Natural killer cell (primary cell): ENCODE measurements around the gene SLC20A1. TPM values are rescaled to one million over a fixed set of nuclear protein-coding genes. Genes with fewer than 3 reads are reported as not detected.

Experiments used
- ATAC-seq, 3 donors: fragments of 150-1000 bp in 2 of 3; fragments of 200-7000 bp in 1 of 3; cut with Tn5 transposase; 1 replicate in 1 of 3; 2 replicates in 2 of 3; pipeline ENCODE4 v1.10.0; 2021; ENCODE audit warnings: mild to moderate bottlenecking in 2 of 3, moderate library complexity in 2 of 3
- DNase-seq, 2 donors: peaks; one replicate each; pipeline versions ENCODE4 v3.0.0 to v3.0.0-alpha.2; 2013 to 2021; ENCODE audit warnings: mixed read lengths in 1 of 2
- H3K27ac ChIP-seq: one replicate; pipeline ENCODE4 v1.5.1; 2013; ENCODE audit warnings: mild to moderate bottlenecking, low read length
- H3K27me3 ChIP-seq: one replicate; pipeline ENCODE4 v1.6.1; 2013; ENCODE audit warnings: low read length; ENCODE audit not compliant: control insufficient read depth, insufficient read depth
- H3K36me3 ChIP-seq: one replicate; pipeline ENCODE4 v1.6.1; 2013; ENCODE audit warnings: low read length; ENCODE audit not compliant: control insufficient read depth, insufficient read depth
- H3K4me1 ChIP-seq: one replicate; pipeline ENCODE4 v1.6.1; 2013; ENCODE audit warnings: low read length; ENCODE audit not compliant: control insufficient read depth, insufficient read depth
- H3K4me3 ChIP-seq: one replicate; pipeline ENCODE4 v1.5.1; 2013; ENCODE audit warnings: low read length
- H3K9me3 ChIP-seq: one replicate; pipeline ENCODE4 v1.6.1; 2013; ENCODE audit warnings: low read length; ENCODE audit not compliant: control insufficient read depth, insufficient read depth
- H3K27ac Mint-ChIP-seq, 2 donors: one replicate each; pipeline ENCODE4 v1.8.0; 2022; ENCODE audit warnings: mild to moderate bottlenecking in 2 of 2, mixed read lengths in 2 of 2, moderate library complexity in 1 of 2
- H3K27me3 Mint-ChIP-seq, 2 donors: one replicate each; pipeline ENCODE4 v1.8.0; 2022; ENCODE audit warnings: low read depth in 2 of 2, mixed read lengths in 2 of 2
- H3K36me3 Mint-ChIP-seq: one replicate; pipeline ENCODE4 v1.8.0; 2022; ENCODE audit warnings: mixed read lengths
- H3K4me1 Mint-ChIP-seq, 2 donors: one replicate each; pipeline ENCODE4 v1.8.0; 2022; ENCODE audit warnings: mixed read lengths in 2 of 2
- H3K4me3 Mint-ChIP-seq: one replicate; pipeline ENCODE4 v1.8.0; 2022; ENCODE audit warnings: mild to moderate bottlenecking, moderate library complexity, mixed read lengths
- H3K9me3 Mint-ChIP-seq, 2 donors: one replicate each; pipeline ENCODE4 v1.8.0; 2022; ENCODE audit warnings: mixed read lengths in 2 of 2
- CTCF ChIP-seq: fragments of 200-600 bp; IDR thresholded peaks from one replicate; pipeline ENCODE4 v1.8.0; 2022; ENCODE audit warnings: antibody characterized with exemption
- WGBS: methylation state at CpG from one replicate; pipeline ENCODE4 v1.1.7; 2013; ENCODE audit warnings: missing lambda C conversion rate; ENCODE audit not compliant: insufficient coverage; 5-methylcytosine and 5-hydroxymethylcytosine counted together
- intact Hi-C: fragments of 100-400 bp; cut with micrococcal nuclease; formaldehyde crosslinking; loops from one replicate; pipeline ENCODE4 v1.14.2; 2022
- total RNA-seq, 4 donors: library from RNA; stranded (reverse); fragments of 120-200 nt in 1 of 4; gene quantifications; one replicate each; pipeline versions ENCODE4 v1.2.3 to v1.2.4, GENCODE V29; 2013 to 2022

SLC20A1 gene
- total RNA-seq, 3 donors from 2014 or later (not counting 1 experiment from before 2014, with no cell fraction given) = 193 to 241 (median 233) TPM

DNA sequence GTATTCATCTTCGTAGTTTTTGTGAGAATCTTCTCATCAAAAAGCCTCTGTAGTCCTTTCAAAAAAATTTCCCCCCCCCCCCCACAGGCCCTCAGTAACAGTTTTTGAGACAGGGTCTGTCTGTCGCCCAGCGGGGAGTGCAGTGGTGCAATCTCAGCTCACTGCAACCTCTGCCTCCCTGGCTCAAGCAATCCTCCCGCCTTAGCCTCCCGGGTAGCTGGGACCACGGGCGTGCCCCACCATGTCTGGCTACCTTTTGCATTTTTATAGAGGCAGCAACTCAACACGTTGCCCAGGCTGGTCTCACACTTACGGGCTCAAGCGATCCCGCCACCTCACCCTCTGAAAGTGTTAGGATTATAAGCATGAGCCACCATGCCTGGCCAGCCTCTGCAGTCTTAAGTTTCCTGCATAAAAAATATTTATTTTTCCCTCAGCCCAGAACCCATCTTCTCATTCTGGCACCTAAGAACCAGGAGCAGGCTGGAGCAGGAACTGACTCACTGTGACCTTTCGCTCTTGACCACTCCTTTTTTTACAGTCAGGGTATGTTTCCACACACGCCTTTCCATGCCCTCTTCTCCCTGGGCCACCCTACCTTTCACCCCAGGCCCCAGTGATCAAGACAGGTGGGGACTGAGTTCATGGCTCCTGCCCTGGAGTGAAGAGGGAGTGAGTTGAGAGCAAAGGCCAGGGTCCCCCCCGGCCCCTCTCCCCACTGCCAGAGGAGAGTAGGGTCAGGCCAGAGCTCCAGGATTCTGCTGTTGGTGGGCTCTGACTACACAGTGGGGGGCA lies 42.5 kb downstream of the SLC20A1 start:
- no peaks in the 10 kb centered on the region for H3K9me3 ChIP-seq
- no peaks in the 10 kb centered on the region for H3K36me3 ChIP-seq
- no peaks in the 10 kb centered on the region for H3K27me3 Mint-ChIP-seq
- WGBS = 78% methylated on average over 14 of the region's 14 CpGs
- H3K36me3 Mint-ChIP-seq = no peaks in the 10 kb centered on the region
- no peaks in the 10 kb centered on the region for H3K9me3 Mint-ChIP-seq
- H3K4me3 Mint-ChIP-seq = no peak overlapping the region
- peaks cover 34% of the 10 kb centered on the region for H3K4me1 ChIP-seq
- no peak overlapping the region for H3K4me3 ChIP-seq
- no peak overlapping the region for H3K27ac ChIP-seq
- DNase-seq (no peak), ATAC-seq (no peak)
- TF ChIP-seq CTCF = no peak
- H3K27me3 ChIP-seq = no peaks in the 10 kb centered on the region
- H3K27ac Mint-ChIP-seq = no peak overlapping the region
- H3K4me1 Mint-ChIP-seq = peaks cover 50 to 51% of the 10 kb centered on the region in 2 donors
- intact Hi-C loops = no loop called here

DNA sequence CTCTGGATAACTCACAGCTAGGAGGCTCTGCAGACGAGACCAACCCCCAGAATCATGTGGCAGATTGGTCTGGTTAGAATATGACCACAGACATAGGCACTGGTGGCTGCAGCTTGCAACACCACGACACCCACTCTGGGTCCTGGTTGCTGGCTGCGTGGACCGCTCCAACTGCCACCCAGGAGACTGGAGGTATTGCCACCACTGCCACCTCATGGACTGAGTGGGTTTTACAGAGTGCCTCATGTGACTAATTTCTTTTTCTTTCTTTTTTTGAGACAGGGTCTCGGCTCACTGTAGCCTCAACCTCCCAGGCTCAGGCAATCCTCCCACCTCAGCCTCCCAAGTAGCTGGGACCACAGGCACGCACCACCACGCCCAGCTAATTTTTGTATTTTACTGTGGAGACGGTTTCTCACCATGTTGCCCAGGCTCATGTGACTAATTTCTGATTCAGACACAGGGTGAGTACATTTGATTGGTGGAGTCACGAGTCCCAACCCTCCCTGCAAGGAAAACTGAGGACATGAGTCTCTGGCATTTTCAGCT lies 45.2 kb downstream of the SLC20A1 start:
- intact Hi-C loops = loop anchor here (1.0 to 5.0 kb wide), 4 partner anchors 35 to 91 kb away; partner anchors contain the start of gene SLC20A1
- peak; percentile 75 for TF ChIP-seq CTCF
- peak overlapping the region; percentile 24 for H3K27ac ChIP-seq
- Mint-ChIP-seq H3K4me3 (peak overlapping the region; percentile 72), H3K4me1 (peaks cover 37% of the 10 kb centered on the region in 2 donors), H3K36me3 (no peaks in the 10 kb centered on the region), H3K9me3 (no peaks in the 10 kb centered on the region), H3K27ac (peak overlapping the region; percentile 71 to 89), H3K27me3 (no peaks in the 10 kb centered on the region)
- WGBS = 18% methylated on average over 9 of the region's 9 CpGs
- H3K4me1 ChIP-seq = peaks cover 27% of the 10 kb centered on the region
- no peak overlapping the region for H3K4me3 ChIP-seq
- peak; percentile 75 to 94 (median 85) for ATAC-seq
- no peaks in the 10 kb centered on the region for H3K9me3 ChIP-seq
- H3K36me3 ChIP-seq = no peaks in the 10 kb centered on the region
- H3K27me3 ChIP-seq = no peaks in the 10 kb centered on the region
- peak; percentile 57 to 83 for DNase-seq

GRCh38 chr2:112691881-112692281 lies 46.1 kb downstream of the SLC20A1 start:
- no peaks in the 10 kb centered on the region for H3K27me3 Mint-ChIP-seq
- TF ChIP-seq CTCF = no peak
- H3K4me1 Mint-ChIP-seq = peaks cover 37% of the 10 kb centered on the region in 2 donors
- H3K27ac Mint-ChIP-seq = peak overlapping the region; percentile 71 to 89
- H3K27ac ChIP-seq = no peak overlapping the region
- DNase-seq (no peak), ATAC-seq (no peak)
- H3K4me3 ChIP-seq = no peak overlapping the region
- no peaks in the 10 kb centered on the region for H3K36me3 ChIP-seq
- H3K4me1 ChIP-seq = peaks cover 27% of the 10 kb centered on the region
- no peaks in the 10 kb centered on the region for H3K27me3 ChIP-seq
- H3K9me3 Mint-ChIP-seq = no peaks in the 10 kb centered on the region
- H3K9me3 ChIP-seq = no peaks in the 10 kb centered on the region
- no peaks in the 10 kb centered on the region for H3K36me3 Mint-ChIP-seq
- WGBS = 60% methylated on average over 3 of the region's 4 CpGs
- intact Hi-C loops = loop anchor here (1.0 to 5.0 kb wide), 4 partner anchors 34 to 92 kb away; partner anchors contain the start of gene SLC20A1
- H3K4me3 Mint-ChIP-seq = peak overlapping the region; percentile 49
